Stimulated activated CD8-positive, alpha-beta memory T cell treated with anti-CD3 and anti-CD28 coated beads, Interleukin-15, amount 100 ng/mL, for 24 hours (primary cell): ENCODE data around the gene PDLIM7.
"Not testable (repeated sequence)": the region's sequence is repeated elsewhere in the genome, so short reads cannot be mapped to it uniquely, and the experiment has no call there.

Source experiments
- DNase-seq: peaks from one replicate; pipeline ENCODE4 v3.0.0-alpha.2; 2020; ENCODE audit warnings: low read depth

Gene PDLIM7

DNA sequence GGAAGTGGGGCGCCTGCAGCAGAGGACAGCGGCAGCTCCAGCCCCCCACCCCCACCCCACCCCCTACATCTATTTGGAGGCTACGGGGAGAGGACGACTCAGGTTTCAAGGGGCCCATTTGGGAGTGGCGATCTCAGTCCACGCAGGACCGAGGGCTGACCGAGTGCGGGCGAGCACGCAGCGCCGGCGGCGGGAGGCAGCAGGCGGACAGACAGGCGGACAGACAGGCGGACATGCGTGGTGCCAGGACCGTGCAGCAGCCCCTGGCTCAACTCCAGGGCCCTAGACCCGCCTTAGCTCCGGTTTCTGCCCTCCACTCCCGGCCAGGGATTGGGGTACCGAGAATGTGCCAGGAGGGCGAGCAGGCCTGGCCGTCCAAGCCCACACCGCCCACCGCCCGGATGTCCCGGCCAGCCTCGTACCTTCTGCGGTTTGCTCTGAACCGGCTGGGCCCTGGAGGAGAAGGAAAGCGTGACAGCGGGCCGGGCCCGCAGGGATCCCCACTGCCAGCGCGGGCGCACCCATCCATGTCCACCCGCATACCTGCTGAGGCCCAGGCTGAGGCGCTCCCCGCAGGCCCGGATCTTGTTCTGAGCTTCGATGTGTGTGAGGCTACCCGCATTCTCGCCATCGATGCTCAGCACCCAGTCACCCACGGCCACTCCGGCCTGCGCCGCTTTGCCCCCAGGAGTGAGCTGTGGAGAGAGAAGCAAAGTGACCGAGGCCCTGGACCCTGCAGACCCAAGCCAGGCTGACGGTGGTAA, 5.2 kb downstream of the PDLIM7 start:
- DNase-seq, result no peak

DNA sequence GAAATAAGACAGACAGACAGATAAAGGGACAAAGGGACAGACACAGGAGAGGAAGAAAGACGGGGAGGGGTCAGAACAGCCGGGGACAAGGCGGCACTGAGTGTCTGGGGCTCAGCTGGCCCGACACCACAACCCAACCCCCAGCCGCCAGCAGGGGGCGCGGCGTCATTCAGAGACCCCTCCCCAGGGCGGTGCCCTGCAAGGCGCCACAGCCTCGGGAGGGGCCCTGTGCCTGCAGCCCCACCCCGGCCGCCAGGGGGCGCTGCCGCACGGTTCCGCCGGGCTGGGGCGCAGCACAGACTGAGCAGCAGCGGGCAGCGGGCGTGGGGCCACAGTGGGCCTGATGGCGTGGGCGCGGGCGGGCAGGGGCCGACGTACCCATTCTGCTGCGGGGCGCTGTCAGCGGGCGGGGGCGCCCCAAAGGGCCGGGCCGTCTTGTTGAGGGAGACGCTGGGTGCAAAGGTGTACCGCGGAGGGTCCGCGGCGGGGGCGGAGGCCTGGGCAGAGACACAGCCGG, 5.9 kb downstream of the PDLIM7 start:
- DNase-seq, result no peak

DNA sequence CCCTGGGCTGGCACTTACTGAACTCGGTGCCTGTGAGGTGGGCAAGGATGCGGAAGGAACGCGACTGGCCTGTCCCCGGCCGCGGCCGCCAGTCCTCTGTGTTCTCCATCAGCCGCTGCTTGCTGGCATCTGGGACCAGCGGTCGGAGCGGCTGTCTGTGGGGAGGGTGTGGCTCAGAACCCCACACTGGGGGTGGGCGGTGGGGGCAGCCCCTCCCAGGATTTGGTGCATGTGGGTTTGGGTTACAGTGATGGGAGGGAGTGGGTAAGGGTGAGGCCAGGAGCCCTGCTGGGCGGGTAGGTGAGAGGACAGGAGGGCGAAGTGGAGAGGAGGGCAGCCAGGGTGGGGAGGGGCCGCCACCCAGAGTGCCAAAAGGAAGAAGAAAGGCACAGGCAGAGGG, 6.4 kb downstream of the PDLIM7 start:
- DNase-seq, result no peak

DNA sequence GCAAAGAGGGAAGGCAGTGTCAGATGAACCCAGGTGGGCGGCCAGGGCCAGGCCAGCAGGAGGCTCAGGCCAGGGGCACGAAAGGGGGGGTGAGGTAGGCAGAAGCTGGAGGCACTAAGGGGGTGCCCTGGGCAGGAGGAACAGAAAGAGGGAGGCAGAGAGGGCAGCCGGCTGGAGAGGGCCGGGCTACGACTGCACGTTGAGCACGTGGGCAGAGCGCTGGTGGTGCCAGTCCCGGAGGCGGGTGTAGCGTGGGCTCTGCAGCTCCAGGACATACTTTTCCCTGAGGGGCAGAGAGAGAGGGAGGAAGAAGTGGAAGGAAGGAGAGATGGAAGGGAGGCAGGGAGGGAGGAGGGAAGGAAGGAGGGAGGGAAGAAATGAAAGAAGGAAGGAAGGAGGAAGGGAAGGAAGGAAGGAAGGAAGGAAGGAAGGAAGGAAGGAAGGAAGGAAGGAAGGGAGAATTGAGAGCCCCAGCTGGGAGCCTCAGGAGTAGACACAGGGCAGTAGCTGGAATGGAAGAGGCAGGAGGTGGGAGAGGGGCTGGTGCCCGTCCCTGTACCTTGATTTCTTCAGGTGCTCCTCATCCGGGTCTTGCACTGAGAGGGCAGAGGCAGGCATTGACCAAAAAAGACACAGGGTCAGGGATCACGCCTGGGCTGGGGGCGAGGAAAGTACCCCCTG, 7.0 kb downstream of the PDLIM7 start:
- no peak for DNase-seq

DNA sequence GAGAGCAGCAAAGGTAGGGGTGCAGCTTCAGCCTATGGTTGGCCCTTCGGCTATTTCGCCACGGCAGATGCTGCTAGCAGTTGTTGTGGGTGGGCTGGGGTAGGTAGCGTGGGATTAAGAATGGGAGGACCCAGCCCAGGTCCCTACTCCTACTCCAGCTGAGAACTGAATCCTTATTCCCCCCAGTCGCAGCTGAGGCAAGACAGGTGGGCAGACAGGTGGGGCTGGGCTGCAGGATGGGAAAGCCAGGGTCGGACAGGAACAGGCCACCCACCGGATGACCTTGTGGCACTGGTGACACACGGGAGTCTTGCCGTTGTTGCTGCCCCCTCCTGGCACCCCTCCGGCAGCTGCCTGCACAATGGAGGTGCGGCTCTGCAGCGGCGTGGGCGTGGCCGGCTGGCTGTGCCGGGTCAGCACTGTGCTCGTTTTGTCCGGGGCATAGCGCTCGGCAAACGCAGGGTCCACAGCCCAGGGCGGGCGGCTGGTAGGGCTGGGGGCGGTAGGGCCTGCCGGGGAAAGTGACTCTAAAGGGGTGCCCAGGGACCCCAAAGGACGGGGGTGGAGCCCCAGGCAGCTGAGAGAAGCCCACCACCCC, 8.2 kb downstream of the PDLIM7 start:
- no peak for DNase-seq

DNA sequence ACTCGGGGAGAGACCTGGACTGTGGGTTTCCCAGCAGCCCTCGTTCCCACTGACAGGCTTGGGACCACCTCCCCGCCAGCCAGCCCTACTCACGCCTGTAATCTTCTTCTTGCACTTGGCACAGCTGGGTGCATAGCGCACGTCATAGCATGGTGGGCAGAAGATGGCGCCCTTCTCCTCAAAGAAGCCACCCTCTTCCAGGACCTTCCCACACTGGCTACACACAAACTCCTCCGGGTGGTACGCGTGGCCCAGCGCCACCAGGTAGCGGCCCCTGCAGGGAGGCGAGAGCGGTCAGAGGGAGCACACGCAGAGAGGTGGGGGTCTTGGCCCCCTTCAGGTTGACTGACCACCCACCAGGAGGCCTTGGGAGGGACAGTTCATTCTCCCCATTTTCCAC, 9.4 kb downstream of the PDLIM7 start:
- DNase-seq, result no peak

DNA sequence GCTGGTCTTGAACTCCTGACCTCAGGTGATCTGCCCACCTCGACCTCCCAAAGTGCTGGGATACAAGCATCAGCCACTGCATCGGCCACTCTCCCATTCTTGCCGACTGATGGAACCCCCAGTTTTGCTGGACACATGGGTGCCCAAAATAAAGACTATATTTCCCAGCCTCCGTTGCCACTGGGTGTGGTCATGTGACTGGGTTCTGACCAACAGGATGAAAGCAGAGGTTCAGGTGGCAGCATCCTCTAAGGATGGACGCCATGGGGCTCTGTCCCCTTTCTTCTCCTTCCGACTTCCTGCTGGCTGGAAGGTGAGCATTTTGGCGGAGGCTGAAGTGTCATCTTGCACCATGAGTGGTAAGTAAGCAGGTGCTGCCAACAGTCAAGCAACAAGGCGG, 10.3 kb downstream of the PDLIM7 start:
- no peak for DNase-seq

DNA sequence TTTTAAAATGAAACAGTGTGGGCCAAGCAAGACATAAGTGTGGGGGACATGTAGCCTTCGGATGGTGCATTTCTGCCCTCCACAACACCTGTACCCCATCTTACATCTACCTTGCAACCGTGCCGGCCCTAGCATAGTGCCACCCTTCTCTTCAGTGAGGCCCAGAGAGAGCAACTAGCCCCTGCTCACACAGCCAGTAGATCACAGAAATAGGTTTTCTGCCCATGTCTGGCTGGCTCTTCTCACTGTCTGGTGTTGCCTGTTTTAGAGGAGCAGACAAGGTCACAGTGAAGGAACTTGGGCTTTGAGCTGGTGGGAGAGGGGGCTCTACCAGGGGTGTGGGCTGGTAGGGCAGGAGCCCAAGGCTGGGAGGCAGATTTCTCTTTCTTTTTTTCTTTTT, 11.1 kb downstream of the PDLIM7 start:
- DNase-seq, result no peak

DNA sequence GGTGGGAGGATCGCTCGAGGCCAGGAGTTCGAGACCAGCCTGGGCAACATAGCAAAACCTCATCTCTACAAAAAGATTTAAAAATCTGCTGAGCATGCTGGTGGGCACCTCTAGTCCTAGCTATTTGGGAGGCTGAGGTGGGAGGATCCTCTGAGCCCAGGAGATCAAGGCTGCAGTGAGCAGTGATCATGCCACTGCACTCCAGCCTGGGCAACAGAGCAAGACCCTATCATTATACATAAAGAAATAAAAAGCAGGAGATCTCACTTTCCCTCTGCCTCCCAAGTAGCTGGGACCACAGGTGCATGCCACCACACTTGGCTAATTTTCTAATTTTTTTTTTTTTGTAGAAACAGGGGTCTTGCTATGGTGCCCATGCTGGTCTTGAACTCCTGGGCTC, 11.7 kb downstream of the PDLIM7 start:
- DNase-seq, result not testable (repeated sequence)

DNA sequence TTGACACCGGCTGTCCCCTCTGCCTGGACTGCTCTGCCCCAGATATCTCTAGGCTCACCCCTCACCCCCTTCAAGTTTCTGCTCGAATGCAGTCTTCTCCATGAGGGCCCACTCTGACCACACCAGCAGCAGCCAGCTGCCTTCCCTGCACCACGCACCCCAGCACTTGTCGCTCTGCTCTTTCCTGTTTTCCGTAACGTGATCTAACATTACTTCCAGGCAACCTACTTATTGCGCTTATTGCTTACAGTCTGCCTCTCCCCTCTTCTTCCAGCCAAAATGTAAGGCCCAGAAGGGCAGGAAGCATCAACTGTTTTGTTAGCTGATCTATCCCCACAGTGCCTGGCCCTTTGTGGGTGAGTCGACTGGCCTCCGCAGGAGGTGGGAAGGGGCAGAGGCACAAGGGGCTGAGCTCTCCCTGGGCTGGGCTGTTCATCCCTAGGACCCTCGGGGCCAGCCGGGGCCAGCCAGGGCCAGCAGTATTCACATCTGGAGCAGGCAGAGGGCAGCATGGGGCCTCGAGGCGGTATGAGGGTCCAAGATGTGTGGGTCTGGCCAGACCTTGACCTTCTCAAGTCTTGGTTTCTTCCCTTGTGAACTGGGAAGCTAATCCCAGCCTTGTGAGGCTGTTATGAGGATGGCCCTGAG, 12.4 kb downstream of the PDLIM7 start:
- DNase-seq, result no peak

DNA sequence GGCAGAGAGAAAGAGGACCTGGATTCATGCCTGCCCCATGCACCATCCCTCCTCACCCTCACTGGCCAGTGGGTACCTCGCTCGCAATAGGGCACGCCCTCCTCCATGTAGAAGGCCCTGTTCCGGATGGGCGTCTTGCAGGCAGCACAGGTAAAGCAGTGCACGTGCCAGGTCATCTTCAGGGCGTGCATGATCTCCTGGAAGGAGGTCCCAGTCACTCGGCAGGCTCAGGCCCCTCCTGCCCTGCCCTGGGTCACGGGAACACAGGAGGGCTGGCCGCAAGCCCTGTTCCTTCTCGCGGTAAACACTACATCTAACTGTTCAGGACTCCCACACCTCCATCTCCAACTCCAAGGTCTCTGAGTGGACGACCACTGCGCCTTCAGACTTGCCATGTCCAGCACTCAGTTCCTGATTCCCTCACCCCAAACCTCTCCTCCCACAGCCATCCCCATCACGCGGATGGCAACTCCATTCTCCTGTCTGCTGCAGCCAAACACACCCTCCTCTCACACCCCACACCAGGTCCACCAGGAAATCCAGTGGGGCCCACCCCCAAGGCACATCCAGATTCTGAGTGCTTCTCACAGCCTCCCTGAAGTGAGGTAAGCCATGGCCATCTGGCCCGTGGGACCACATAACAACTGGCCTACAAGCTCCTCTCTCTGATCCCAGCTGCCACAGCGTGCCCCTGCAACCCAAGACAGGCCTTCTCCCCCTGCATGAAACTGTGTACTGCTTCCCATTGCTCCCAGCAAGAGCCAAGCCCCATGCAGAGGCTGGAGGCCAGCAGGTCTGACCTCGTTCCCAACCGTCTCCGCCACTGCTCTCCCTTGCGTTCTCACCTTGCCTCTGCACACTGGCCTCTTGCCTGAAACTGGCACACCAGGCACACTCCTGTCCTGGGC, 13.2 kb downstream of the PDLIM7 start:
- no peak for DNase-seq

DNA sequence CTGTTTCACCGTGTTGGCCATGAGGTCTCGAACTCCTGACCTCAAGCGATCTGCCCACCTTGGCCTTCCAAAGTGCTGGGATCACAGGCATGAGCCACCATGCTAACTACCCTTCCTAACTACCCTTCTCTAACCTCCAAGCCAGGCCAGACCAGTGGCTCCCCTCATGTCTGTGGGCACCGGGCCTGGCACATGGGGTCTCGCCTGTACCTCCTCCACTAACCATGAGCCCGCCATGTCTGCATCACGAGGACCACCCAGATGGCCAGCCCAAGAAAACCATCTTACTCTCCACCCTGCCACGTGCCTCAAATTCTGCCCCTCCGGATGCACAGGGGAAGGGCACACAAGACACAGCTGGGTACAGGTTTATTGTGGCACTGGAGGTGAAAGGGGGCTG, 14.4 kb downstream of the PDLIM7 start:
- no peak for DNase-seq

DNA sequence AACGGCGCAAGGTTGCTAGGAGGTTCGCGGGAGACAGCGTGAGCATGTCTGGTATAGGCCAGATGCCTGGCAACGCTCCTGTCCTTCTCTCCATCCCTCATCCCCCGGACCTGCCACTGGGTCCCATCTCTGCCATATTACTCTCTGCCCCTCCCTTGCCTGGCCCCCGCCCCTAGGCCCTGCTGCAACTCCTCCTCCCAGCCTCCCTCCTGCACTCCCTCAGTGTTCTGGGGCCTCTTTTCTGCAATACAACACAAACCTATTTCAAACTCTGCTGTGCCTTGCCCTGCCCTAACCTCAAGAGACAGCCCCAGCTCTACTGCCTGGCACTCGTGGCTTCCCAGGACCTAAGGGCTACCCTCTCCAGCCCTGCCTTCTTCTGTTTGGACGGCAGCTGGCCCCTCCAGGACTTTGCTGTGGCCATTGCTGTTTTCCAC, 15.0 kb downstream of the PDLIM7 start:
- no peak for DNase-seq

DNA sequence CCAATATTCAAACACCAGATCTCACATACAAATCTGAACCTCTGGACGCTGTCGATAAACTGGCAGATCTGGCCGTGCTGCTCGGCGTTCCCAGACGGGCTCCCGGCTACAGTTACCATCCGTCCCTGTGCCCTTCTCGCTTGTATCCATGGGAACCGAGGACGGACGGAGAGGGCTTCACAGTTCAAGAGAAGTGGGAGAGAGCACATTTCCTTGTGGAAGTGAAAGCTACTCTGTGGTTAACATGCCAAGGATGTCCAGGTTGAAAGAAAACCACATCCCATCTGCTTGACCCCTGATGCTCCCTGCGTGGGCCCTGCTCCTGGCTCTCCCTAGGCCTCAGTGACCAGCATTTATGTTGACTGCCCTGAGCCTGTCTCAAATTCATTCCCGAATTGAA, 17.6 kb downstream of the PDLIM7 start:
- no peak for DNase-seq

DNA sequence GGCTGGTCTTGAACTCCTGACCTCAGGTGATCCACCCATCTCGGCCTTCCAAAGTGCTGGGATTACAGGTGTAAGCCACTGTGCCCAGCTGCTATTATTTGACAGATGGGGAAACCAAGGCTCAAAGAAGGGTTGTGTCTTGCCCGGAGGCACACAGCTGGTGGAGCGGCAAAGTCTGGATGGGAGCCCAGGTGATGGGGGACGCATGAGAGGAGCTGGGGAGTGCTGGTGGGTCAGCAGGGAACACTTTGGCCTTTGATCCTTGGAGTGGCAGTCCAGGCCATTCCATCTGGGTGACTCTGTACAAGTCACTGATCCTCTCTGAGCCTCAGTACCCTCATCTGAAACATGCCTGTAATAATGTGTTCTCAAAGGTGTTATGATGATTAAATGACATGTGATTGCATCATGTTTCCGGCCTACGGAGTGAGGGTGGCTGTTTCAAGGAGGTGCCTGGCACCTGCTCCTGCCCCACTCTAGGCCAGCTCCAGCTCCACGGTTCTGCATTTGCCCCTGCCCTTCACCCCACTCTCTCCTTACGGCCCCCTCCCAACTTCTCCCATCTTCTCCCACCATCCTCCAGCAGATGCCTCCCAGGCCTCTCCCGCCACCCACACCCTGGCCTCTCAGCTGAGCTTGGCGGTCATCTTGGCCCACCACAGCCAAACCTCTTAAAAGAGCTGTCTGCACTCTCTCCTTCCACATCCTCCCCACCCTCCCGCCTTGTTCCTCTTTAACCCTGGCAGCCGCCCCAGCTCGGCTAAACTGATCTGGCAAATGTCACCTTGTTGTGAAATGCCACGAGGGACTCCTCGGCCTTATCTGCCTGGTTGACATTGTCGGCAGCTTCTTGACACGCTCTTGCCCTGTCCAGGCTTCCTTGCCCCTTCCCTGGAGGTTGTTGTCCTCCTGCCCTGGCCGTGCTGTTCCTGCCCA, 18.4 kb downstream of the PDLIM7 start:
- DNase-seq, result no peak

DNA sequence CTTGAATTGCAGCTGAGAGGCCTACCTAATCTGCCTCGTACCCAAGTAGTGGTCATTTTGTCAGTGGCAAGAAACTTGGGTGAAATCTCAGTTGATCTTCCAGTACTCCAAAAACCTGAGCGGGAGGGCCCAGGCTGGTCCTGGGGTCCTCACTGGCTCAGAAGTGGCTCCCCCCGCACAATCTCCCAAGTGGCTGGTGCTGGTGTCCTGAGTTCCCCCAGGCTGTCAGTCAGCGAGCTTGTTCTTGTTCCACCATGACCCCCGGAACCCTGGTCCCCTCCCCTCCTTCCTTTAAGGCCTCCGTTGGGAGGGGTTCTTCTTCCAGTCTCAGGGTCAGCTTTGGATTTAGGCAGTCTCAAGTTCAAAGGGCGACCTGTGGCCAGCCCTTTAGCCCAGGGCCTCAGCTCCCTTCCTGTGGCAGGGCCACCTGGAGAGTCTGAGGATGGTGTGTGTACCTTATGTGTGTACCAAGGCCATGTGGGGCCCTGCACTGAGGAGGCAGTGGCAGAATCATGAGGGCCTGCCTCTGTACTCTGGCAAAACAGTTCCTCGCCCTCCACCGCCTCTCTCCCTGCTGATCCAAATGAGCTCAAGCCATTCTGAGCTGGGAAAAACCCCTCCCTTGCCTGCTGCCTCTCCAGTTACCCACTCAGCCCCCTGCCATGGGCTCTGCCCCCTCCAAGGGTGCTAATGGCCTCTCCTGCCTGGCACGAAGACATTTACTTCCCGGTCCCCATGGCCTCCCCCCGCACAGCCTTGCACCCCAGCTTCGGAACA, 19.5 kb downstream of the PDLIM7 start:
- no peak for DNase-seq

DNA sequence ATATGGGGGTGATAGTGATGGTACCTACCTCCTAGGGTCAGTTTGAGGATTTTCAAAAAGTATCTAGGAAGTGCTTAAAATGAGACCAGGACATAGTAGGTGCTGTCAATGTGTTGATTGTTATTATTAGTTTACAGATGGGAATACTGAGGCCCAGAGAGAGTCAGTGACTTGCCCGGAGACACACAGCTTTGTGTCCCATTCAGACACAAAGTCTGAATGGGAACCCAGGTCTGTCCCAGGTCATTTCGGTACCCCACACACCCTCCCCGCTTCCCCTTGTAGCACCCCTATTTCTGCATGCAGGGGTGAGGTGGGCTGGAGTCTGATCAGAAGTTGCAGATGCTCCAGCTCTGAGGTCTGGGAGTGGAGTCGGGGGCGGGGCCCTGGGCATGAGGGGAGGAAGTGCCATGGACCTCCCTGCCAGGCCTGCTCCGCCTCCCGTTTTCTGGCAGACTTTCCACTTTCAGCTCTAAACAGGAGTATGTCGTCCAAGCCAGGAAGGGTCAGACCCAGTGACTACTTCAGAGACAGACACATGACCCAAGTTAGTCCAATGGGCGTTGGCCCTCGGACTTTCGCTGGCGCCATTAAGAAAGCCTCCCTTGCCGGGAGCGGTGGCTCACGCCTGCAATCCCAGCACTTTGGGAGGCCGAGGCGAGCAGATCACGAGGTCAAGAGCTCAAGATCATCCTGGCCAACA, 20.7 kb downstream of the PDLIM7 start:
- DNase-seq, result no peak

DNA sequence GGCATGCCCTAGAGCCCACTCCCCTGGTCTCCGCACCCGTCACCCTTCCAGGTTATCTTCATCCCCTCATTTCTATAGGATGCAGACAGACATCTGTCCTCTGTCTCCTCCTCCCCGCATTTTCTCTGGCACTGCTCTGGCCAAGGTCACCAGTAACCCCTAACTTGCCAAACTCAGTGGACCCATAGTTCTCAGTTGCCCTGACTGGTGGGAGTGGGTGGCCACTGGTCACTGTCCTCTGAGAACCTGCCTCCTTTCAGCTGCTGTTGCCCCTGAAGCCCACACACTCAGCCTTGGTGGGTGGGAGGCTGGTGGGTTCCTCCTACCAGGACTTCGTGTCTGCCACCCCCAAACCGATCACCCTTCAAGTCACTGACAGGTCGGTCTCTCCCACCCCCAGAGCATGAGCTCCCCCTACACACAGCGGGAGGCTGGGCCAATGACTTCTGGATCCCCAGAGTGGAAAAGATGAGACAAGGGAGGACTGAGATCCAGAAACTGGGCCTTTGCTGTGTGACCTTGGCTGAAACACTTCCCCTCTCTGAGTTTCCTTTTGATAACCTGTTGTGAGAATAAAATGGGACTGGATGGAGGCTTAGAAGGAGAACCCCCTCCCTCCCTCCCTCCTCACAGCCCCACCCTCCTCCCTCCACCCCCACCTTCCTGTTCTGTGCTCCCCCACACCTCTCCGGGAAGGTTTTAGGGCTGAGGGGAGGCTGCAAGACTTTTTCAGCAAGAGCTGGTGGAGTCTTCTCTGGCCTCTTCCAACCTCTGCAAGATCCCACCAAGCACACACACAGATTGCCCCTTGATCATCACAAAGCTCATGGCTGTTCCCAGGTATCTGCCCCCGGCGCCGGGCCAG, 21.6 kb downstream of the PDLIM7 start:
- no peak for DNase-seq
